Mucosa of gallbladder (tissue), 1 donor: ENCODE data around the gene LRP1. TPM values are rescaled to one million over a fixed set of nuclear protein-coding genes. Genes with fewer than 3 reads are reported as not detected.
A peak's percentile ranks its signal among the peaks of the same experiment; 100 is the strongest.
"Not testable (repeated sequence)": the region's sequence is repeated elsewhere in the genome, so short reads cannot be mapped to it uniquely, and the experiment has no call there.

Experiments
- DNase-seq: peaks from one replicate; pipeline ENCODE4 v3.0.0-alpha.2; 2020; ENCODE audit warnings: low spot score
- total RNA-seq: library from RNA; stranded (reverse); gene quantifications from one replicate; pipeline ENCODE4 v1.2.1, GENCODE V29; 2021
- donor health status: DM: no; HTN: no; CAD: no.

The LRP1 gene
- total RNA-seq, 1 donor from 2014 or later, result 241 TPM

DNA sequence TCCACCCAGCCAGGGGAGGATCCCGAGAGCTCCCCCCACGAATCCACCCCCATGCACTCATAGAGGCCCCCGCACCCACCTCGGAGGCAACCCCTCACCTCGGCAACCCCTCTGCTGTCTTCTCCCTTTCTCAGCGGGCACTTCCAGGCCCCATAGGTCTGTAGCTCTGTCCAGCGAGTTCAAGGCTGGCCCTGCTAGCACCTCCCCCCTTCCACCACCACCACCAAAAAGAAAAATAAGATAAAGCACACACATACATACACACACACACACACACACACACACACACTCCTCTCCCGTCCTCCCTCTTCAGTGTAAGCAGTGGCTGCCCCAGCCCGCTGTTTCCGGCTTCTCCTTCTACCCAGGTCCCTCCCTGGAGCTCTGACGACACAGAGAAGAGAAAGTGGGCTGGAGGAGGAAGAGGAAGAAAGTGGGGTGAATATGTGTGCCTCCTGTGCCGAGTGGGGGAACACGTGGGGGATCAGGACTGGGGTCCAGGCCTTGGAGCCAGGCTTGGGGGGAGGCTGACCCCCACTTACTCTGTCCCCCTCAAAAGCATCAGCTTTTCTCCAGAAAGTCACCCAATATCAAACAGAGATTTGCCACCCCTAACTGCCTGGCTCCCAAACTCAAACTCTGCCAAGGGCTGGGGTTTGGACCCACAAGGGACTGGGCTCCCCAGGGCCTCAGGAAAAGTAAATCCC lies 17.1 kb upstream of the LRP1 start, which contains the start of gene STAT6:
Gene STAT6 (minus strand): TSS at position 332 of the 704 bp plus-strand sequence. CDS start 3,084 bp downstream, outside the sequence.
- peak; percentile 89 for DNase-seq

DNA sequence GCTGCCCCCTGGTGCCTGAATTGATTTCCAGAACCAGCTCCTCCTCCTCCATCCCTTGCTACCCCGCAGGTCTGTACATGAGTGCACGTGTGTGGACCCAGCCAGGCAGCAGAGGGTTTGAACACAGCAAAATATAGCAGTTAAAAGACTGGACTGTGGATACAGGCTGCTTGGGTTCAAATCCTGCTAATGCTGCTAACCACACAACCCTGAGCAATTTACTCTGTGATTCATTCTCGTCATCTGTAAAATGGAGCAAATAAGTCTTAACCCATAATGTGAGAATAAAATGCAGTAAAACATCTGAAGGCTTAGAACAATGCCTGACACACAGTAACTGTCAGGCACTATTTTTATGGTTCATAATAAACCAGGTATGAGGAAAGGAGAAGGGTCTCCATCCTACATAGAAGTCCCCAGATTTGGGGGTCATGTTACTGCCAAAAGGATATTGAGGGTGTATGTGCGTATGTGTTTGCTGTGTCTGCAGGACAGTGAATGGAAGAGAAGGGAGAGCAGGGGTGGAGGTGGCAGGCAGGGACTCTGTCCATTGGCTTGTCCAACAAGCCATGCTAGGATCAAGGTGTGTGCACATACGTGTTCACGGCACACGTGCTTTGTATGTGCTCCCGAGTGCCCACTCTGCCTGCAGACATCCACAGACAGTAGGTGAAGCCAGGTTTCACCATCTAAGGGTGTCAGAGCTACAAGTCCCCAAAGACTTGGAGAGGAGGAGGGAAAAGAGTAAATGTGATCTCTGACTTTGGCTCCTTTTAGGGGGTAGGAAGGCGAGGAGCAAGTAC lies 15.6 kb upstream of the LRP1 start:
- DNase-seq, result no peak

DNA sequence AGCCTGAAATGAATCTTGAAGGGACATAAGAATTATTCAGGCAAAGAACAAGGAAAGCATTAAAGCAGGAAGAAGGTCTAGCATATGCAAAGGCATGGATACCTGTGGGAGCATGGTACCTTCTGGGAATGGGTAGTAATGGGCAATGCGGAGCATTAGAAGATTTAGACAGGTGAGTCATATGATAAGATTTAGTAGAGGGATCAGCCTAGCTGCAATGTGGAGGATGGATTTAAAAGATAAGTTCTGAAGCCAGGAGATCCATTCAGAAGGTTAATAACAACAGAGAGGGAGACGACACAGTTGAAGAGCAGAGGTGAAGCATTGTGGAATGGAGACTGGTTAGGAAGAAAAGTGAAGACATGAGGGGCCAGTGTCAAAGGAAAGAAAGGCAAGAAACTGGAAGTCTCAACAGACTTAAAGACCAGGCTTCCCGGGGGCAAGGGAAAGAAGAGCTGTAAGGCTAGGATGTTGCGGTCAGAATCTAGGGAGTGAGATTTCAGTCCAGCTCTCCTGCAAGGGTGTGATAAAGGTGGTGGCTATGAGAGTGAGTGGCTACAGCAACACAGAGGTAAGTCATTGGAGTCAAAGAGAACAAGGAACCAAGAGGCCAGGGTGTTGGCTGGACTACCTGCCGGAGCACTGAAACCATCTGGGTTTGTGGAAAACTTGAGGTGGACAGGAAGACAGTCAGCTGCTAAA lies 11.6 kb upstream of the LRP1 start:
- no peak for DNase-seq

GRCh38 chr12:57118711-57119271 lies 9.5 kb upstream of the LRP1 start:
- DNase-seq, result no peak

GRCh38 chr12:57119294-57120085 lies 8.8 kb upstream of the LRP1 start:
- no peak for DNase-seq

DNA sequence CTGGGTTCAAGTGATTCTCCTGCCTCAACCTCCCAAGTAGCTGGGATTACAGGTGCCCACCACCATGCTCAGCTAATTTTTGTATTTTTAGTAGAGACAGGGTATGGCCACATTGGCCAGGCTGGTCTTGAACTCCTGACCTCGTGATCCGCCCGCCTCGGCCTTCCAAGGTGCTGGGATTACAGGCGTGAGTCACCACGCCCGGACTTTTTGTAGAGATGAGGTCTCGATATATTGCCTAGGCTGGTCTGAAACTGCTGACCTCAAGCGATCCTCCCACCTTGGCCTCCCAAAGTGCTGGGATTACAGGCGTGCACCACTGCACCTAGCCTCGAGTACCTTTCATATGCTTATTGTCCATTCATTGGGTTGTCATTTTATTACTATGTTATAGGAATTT lies 7.6 kb upstream of the LRP1 start:
- DNase-seq, result not testable (repeated sequence)

GRCh38 chr12:57123813-57124212 lies 4.5 kb upstream of the LRP1 start:
- no peak for DNase-seq

GRCh38 chr12:57124261-57124877 lies 3.9 kb upstream of the LRP1 start:
- DNase-seq, result peak; percentile 84

GRCh38 chr12:57126061-57126460 lies 2.2 kb upstream of the LRP1 start:
- no peak for DNase-seq

DNA sequence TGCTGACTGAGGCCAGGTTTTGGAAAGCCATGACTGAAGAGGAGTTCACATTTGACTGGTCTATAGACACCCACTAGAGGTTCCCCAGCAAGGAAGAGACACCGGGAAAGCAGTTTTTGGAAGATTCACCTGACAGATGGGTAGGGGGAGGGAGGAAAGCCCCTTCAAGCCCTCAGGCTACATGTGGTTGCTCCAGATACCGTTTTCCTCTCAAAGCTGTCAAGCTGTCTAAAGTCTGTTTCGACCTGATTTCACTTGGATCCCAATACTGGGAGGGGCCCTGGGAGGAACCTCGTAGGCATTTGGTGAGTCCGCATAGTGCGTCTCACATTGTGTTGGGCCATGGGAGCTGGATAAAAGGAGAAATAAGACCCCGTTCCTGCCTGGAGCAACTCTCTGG lies 1.7 kb upstream of the LRP1 start:
- no peak for DNase-seq

DNA sequence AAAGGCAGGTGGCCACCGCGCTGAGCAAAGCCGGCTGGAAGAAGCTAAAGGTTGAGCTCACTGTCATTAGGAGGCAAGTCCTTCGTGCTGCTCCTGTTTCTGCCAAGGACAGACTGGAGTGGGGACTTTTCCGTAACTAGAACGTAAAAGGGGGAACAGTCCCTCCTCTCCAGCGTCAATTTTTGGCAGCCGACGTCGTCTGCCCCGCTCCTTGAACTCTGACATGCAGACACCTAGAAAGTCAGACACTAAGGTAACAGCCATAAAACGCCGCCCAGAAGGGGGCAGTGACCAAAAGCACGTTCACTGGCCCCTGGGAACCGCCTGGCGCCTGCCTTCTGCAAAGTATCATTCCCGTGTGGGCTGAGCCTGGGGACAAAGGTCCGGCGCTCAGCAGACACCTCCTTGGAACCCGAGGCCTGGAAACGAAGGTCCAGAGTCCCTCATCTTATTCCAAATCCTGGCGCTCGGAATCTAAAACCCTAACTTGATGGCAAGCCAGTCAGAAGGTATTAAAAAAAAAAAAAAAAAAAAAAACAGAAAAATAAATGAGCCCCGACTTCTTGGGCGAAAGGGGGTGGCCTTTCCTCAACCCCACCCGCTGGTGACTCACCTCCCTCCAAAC lies 1.1 kb upstream of the LRP1 start:
- DNase-seq, result peak; percentile 78

DNA sequence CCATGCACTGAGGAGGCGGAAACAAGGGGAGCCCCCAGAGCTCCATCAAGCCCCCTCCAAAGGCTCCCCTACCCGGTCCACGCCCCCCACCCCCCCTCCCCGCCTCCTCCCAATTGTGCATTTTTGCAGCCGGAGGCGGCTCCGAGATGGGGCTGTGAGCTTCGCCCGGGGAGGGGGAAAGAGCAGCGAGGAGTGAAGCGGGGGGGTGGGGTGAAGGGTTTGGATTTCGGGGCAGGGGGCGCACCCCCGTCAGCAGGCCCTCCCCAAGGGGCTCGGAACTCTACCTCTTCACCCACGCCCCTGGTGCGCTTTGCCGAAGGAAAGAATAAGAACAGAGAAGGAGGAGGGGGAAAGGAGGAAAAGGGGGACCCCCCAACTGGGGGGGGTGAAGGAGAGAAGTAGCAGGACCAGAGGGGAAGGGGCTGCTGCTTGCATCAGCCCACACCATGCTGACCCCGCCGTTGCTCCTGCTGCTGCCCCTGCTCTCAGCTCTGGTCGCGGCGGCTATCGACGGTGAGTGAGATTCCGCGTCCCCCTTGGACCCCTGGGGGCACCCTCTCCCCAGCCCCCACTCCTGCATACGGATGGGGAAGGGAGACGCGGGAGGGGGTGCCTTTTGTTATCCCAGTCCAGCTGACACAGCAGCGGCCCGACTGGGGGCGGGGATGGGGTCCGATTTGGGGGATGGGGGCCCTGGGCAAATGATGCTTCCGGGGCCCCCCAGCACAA lies 400 bp downstream of the LRP1 start:
- no peak for DNase-seq

GRCh38 chr12:57129321-57129842 lies 1.1 kb downstream of the LRP1 start:
- DNase-seq, result no peak

DNA sequence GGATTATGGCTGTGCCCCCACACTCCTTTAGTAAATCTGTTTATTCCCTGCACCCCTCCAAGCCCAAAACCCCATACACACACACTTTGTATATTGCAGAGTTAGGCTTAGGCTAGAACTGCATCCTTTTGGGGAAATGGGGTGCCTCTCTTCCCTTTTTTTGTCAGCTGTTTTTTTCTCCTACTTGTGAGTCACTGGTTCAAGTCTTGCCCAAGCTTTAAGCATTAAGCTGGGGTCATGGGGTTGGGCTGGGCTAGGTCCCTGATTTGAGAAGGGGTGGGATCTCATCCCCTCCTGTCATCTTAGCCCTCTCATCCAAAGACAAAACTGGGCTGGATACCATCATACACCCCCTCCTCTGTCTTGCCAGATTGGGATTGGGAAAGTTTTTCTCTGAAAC lies 1.6 kb downstream of the LRP1 start:
- no peak for DNase-seq

DNA sequence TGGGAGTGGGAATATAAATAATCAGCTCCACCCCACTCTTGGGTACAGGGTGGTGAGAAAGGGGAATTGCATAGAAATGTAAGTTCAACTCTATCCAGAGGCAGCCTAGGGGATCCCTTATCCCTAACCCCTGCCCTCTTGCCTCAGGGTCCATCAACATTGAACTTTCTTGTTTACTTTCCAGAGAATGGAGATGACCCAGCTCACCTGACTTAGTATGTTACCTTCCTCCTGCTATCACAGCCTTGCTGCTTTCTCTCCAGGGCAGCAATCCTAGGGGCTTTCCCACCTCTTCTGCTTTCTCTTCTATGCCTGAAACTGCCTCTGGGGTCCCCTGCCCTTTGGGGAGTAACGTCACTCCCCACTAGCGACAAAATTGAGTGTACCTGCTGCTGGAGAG lies 2.7 kb downstream of the LRP1 start:
- no peak for DNase-seq

DNA sequence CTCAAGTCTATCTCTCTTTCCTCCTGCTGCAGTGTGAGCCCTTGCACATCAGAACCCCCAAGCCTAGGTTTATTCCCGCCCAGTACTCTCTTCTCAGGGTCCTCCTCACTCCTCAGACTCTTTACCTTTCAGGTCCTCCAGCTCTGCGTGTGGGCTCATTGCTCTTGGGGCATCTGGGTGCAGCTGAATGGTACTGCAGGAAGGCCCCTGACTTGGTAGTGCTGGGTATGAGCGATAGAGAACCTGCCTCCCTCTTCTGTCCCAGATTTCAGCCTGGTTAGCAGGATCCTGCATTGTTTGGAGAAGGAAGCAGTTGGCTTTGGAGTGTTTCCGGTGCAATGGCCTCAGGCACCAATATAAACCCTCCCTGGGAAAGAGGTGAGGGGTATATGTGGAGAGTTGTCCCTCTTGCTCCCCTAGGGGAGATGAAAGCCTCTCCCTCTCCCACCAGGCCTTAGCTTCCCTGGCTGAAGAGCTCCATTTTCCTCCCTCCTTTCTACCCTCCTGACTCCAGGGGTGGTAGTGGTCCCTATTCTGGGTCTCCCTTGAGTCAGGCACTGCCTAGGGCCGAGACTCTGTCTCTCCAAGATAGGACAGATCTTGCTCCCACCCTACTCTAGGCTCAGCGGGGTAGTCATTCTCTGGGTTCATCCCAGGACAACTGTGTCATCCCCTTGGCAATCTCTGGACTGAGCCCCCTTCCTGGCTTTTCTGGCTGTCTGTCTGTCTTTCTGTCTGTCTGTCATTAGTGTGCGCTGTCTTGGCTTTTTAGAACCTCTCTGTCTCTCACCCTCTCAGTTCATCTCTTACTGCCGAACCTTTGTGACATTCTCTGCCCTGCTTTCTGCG lies 3.8 kb downstream of the LRP1 start:
- no peak for DNase-seq

GRCh38 chr12:57133013-57133569 lies 4.8 kb downstream of the LRP1 start:
- no peak for DNase-seq

GRCh38 chr12:57133916-57134315 lies 5.6 kb downstream of the LRP1 start:
- no peak for DNase-seq
